ENCODE measurements around the gene SPDYE1.

SPDYE1 gene

GRCh38 chr7:44044315-44045225, 46.9 kb downstream of the SPDYE1 start, which contains the start of gene DBNL:
TSS of gene DBNL (plus strand) at chr7:44044702. CDS start at chr7:44044738, 36 bp downstream.
- DNase-seq (ENCODE audit: low spot score): peak; percentile 83

- DNase-seq (ENCODE audit: low spot score): no peak
Observed at GRCh38 chr7:44045226-44046014, 47.7 kb downstream of the SPDYE1 start.

GRCh38 chr7:44046321-44047061, 48.8 kb downstream of the SPDYE1 start:
- DNase-seq (ENCODE audit: low spot score): no peak

- no peak for DNase-seq (ENCODE audit: low spot score)
Observed at GRCh38 chr7:44048031-44048795, 50.5 kb downstream of the SPDYE1 start.

GRCh38 chr7:44050121-44050914, 52.6 kb downstream of the SPDYE1 start:
- no peak for DNase-seq (ENCODE audit: low spot score)

GRCh38 chr7:44050915-44051560, 53.3 kb downstream of the SPDYE1 start:
- DNase-seq (ENCODE audit: low spot score): no peak

GRCh38 chr7:44051611-44052220, 54.0 kb downstream of the SPDYE1 start:
- DNase-seq (ENCODE audit: low spot score): no peak

- no peak for DNase-seq (ENCODE audit: low spot score)
Observed at GRCh38 chr7:44052771-44053365, 55.2 kb downstream of the SPDYE1 start.

GRCh38 chr7:44056681-44057080, 59.0 kb downstream of the SPDYE1 start:
- DNase-seq (ENCODE audit: low spot score): no peak

GRCh38 chr7:44057181-44057848, 59.6 kb downstream of the SPDYE1 start:
- DNase-seq (ENCODE audit: low spot score): no peak

GRCh38 chr7:44057849-44058758, 60.4 kb downstream of the SPDYE1 start:
- no peak for DNase-seq (ENCODE audit: low spot score)

GRCh38 chr7:44058759-44059218, 61.1 kb downstream of the SPDYE1 start:
- DNase-seq (ENCODE audit: low spot score): no peak

- no peak for DNase-seq (ENCODE audit: low spot score)
Observed at GRCh38 chr7:44059219-44060090, 61.8 kb downstream of the SPDYE1 start.

All from hematopoietic multipotent progenitor cell treated with erythropoietin and hydrocortisone succinate and interleukin-3 and kit ligand, for 17 days (in vitro differentiated cells).